Loucy (cell line): Measurements from ENCODE around the gene MEGF6.
A peak's percentile ranks its signal among the peaks of the same experiment; 100 is the strongest.

Experiments
- H2AFZ ChIP-seq: fragments of 200-600 bp; sonication (generic); 2 replicates; pipeline ENCODE4 v1.6.0; 2016; ENCODE audit warnings: antibody characterized with exemption, mild to moderate bottlenecking, low read length, moderate library complexity
- H3F3A ChIP-seq: fragments of 200-600 bp; 2 replicates; pipeline ENCODE4 v1.6.0; 2016; ENCODE audit warnings: antibody characterized with exemption, low read depth, mild to moderate bottlenecking
- H3K27me3 ChIP-seq: fragments of 200-600 bp; sonication (generic); 2 replicates; pipeline ENCODE4 v1.6.1; 2014; ENCODE audit warnings: low read length, mild to moderate bottlenecking; ENCODE audit not compliant: insufficient read depth, poor library complexity, severe bottlenecking
- H3K36me3 ChIP-seq: fragments of 200-600 bp; sonication (generic); 2 replicates; pipeline ENCODE4 v1.6.1; 2016; ENCODE audit warnings: low read length; ENCODE audit not compliant: insufficient read depth
- H3K4me1 ChIP-seq: fragments of 200-600 bp; sonication (generic); 2 replicates; pipeline ENCODE4 v1.5.1; 2014; ENCODE audit warnings: low read length, mild to moderate bottlenecking; ENCODE audit not compliant: insufficient read depth, poor library complexity, severe bottlenecking
- H3K4me2 ChIP-seq: fragments of 200-600 bp; sonication (generic); 2 replicates; pipeline ENCODE4 v1.6.0; 2014; ENCODE audit warnings: antibody characterized with exemption, low read length, low read depth, mild to moderate bottlenecking; ENCODE audit not compliant: poor library complexity, severe bottlenecking
- H3K4me3 ChIP-seq: fragments of 200-600 bp; sonication (generic); 2 replicates; pipeline ENCODE4 v1.5.1; 2014; ENCODE audit warnings: low read length, mild to moderate bottlenecking, mixed read lengths; ENCODE audit not compliant: poor library complexity, severe bottlenecking
- H3K79me2 ChIP-seq: fragments of 200-600 bp; sonication (generic); 2 replicates; pipeline ENCODE4 v1.6.1; 2014; ENCODE audit warnings: low read length; ENCODE audit not compliant: insufficient read depth
- H3K9ac ChIP-seq: fragments of 200-600 bp; sonication (generic); 2 replicates; pipeline ENCODE4 v1.6.0; 2014; ENCODE audit warnings: mild to moderate bottlenecking, low read depth, low read length, moderate library complexity; ENCODE audit not compliant: poor library complexity, severe bottlenecking
- H3K9me2 ChIP-seq: fragments of 200-600 bp; sonication (generic); replicated peaks from 2 replicates; pipeline ENCODE4 v1.6.1; 2016; ENCODE audit warnings: low read depth, low read length, mixed read lengths
- H3K9me3 ChIP-seq: fragments of 200-600 bp; sonication (generic); 2 replicates; pipeline ENCODE4 v1.6.1; 2014; ENCODE audit warnings: mild to moderate bottlenecking, antibody characterized with exemption, low read length, low read depth; ENCODE audit not compliant: insufficient read depth
- H4K20me1 ChIP-seq: fragments of 200-600 bp; sonication (generic); 2 replicates; pipeline ENCODE4 v1.6.0; 2014; ENCODE audit warnings: antibody characterized with exemption, low read length, mild to moderate bottlenecking; ENCODE audit not compliant: insufficient read depth, poor library complexity, severe bottlenecking
- CTCF ChIP-seq: fragments of 200-600 bp; sonication (generic); conservative IDR thresholded peaks from 2 replicates; pipeline ENCODE4 v1.5.1; 2014; ENCODE audit warnings: mild to moderate bottlenecking, antibody characterized with exemption, low read length
- EZH2phosphoT487 ChIP-seq: fragments of 200-600 bp; IDR thresholded peaks from 2 replicates; pipeline ENCODE4 v1.6.1; 2018; ENCODE audit warnings: antibody characterized with exemption, mild to moderate bottlenecking, moderate library complexity, borderline replicate concordance

Gene MEGF6, protein sequence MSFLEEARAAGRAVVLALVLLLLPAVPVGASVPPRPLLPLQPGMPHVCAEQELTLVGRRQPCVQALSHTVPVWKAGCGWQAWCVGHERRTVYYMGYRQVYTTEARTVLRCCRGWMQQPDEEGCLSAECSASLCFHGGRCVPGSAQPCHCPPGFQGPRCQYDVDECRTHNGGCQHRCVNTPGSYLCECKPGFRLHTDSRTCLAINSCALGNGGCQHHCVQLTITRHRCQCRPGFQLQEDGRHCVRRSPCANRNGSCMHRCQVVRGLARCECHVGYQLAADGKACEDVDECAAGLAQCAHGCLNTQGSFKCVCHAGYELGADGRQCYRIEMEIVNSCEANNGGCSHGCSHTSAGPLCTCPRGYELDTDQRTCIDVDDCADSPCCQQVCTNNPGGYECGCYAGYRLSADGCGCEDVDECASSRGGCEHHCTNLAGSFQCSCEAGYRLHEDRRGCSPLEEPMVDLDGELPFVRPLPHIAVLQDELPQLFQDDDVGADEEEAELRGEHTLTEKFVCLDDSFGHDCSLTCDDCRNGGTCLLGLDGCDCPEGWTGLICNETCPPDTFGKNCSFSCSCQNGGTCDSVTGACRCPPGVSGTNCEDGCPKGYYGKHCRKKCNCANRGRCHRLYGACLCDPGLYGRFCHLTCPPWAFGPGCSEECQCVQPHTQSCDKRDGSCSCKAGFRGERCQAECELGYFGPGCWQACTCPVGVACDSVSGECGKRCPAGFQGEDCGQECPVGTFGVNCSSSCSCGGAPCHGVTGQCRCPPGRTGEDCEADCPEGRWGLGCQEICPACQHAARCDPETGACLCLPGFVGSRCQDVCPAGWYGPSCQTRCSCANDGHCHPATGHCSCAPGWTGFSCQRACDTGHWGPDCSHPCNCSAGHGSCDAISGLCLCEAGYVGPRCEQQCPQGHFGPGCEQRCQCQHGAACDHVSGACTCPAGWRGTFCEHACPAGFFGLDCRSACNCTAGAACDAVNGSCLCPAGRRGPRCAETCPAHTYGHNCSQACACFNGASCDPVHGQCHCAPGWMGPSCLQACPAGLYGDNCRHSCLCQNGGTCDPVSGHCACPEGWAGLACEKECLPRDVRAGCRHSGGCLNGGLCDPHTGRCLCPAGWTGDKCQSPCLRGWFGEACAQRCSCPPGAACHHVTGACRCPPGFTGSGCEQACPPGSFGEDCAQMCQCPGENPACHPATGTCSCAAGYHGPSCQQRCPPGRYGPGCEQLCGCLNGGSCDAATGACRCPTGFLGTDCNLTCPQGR (N-terminal part only)

GRCh38 chr1:3611170-3612019 is at the start of gene MEGF6:
Gene MEGF6 (minus strand): TSS chr1:3611508. CDS start chr1:3611268, 240 bp downstream.
- Histone ChIP-seq H3K4me1 (peaks cover 19% of the 10 kb centered on the region), H3K4me2 (peak within 1 kb of the TSS; percentile 71), H3K9ac (peak within 1 kb of the TSS; percentile 66), H2AFZ (peak within 1 kb of the TSS; percentile 63; the same call in 1 of the 2 replicates), H3K36me3 (no peaks in the 10 kb centered on the region), H3K27me3 (no peaks in the 10 kb centered on the region), H3K4me3 (peak within 1 kb of the TSS; percentile 72), H4K20me1 (no peaks in the 10 kb centered on the region), H3K79me2 (peaks cover 36% of the 10 kb centered on the region), H3K9me3 (no peaks in the 10 kb centered on the region), H3K9me2 (no peaks in the 10 kb centered on the region), H3F3A (no peaks in the 10 kb centered on the region)
- TF ChIP-seq EZH2phosphoT487 (no peak), CTCF (no peak)

DNA sequence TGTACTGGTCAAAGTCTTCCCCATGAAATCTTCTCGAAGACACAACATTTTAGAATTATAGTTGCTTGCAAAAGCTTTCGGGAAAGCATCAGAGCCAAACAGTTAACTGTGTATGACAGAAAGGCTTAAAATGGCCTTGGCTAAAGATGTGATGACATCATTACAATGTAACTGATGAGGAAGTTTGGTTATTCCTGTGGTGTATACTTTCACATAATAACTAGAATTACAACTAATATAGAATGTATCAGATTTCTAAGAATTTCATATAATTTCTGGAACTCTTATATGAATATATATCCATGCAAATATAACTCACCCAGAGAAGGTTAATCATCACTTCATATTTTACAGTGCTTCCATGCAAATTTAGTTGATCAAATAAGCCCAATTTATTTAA is 49.4 kb upstream of the MEGF6 start:
- no peak overlapping the region for H3K4me2 ChIP-seq
- H4K20me1 ChIP-seq = no peaks in the 10 kb centered on the region
- peaks cover 8% of the 10 kb centered on the region for H3K4me1 ChIP-seq
- no peak overlapping the region for H2AFZ ChIP-seq
- no peak overlapping the region for H3K9ac ChIP-seq
- H3K79me2 ChIP-seq = no peaks in the 10 kb centered on the region
- TF ChIP-seq EZH2phosphoT487 (no peak), CTCF (no peak)
- no peaks in the 10 kb centered on the region for H3K9me2 ChIP-seq
- no peaks in the 10 kb centered on the region for H3K27me3 ChIP-seq
- no peak overlapping the region for H3K4me3 ChIP-seq
- H3K36me3 ChIP-seq = no peaks in the 10 kb centered on the region
- no peaks in the 10 kb centered on the region for H3K9me3 ChIP-seq
- H3F3A ChIP-seq = no peaks in the 10 kb centered on the region

GRCh38 chr1:3659093-3659492 is 47.8 kb upstream of the MEGF6 start:
- H3K27me3 ChIP-seq = no peaks in the 10 kb centered on the region

More at GRCh38 chr1:3659093-3659492, 47.8 kb upstream of the MEGF6 start:
- Histone ChIP-seq H3K4me1 (peaks cover 4% of the 10 kb centered on the region), H3K9ac (no peak overlapping the region), H3K79me2 (no peaks in the 10 kb centered on the region), H3F3A (no peaks in the 10 kb centered on the region), H3K36me3 (no peaks in the 10 kb centered on the region), H3K4me2 (no peak overlapping the region), H3K9me2 (no peaks in the 10 kb centered on the region), H3K4me3 (no peak overlapping the region), H3K9me3 (no peaks in the 10 kb centered on the region), H2AFZ (no peak overlapping the region), H4K20me1 (no peaks in the 10 kb centered on the region)
- TF ChIP-seq CTCF (no peak), EZH2phosphoT487 (no peak)
